Fibroblast of lung (primary cell): ENCODE measurements around the gene KREMEN1.

ENCODE experiments used
- CTCF ChIP-seq, 2 donors: IDR thresholded peaks in 1 of 2; conservative IDR thresholded peaks in 1 of 2; 1 replicate in 1 of 2; 2 replicates in 1 of 2; pipeline ENCODE4 v1.5.1; 2011 to 2012; ENCODE audit warnings: low read length in 2 of 2, control low read depth in 1 of 2, inconsistent platforms in 1 of 2, low read depth in 1 of 2, mild to moderate bottlenecking in 1 of 2
- EZH2 ChIP-seq: IDR thresholded peaks from 2 replicates; pipeline ENCODE4 v1.5.1; 2012; ENCODE audit warnings: low read length, control low read depth, mild to moderate bottlenecking; ENCODE audit errors: missing control alignments

- TF ChIP-seq CTCF (conservative IDR thresholded peaks at IDR 0.05 in 1 of 2, IDR thresholded peaks at IDR 0.05 in 1 of 2; ENCODE audit: low read depth in 1 of 2, low read length in 2 of 2): no peak
- TF ChIP-seq EZH2: no peak
These were observed 99.4 kb downstream of the KREMEN1 start for GRCh38 chr22:29172216-29172615.
